Fibroblast of lung (primary cell): Measurements from ENCODE around the gene LUC7L3.

Source experiments
- EZH2 ChIP-seq: IDR thresholded peaks from 2 replicates; pipeline ENCODE4 v1.5.1; 2012; ENCODE audit warnings: low read length, control low read depth, mild to moderate bottlenecking; ENCODE audit errors: missing control alignments
- TF ChIP-seq, protein P1 (sequence below), 2 donors: IDR thresholded peaks in 1 of 2; conservative IDR thresholded peaks in 1 of 2; 1 replicate in 1 of 2; 2 replicates in 1 of 2; pipeline ENCODE4 v1.5.1; 2011 to 2012; ENCODE audit warnings: low read length in 2 of 2, control low read depth in 1 of 2, inconsistent platforms in 1 of 2, low read depth in 1 of 2, mild to moderate bottlenecking in 1 of 2

DNA sequence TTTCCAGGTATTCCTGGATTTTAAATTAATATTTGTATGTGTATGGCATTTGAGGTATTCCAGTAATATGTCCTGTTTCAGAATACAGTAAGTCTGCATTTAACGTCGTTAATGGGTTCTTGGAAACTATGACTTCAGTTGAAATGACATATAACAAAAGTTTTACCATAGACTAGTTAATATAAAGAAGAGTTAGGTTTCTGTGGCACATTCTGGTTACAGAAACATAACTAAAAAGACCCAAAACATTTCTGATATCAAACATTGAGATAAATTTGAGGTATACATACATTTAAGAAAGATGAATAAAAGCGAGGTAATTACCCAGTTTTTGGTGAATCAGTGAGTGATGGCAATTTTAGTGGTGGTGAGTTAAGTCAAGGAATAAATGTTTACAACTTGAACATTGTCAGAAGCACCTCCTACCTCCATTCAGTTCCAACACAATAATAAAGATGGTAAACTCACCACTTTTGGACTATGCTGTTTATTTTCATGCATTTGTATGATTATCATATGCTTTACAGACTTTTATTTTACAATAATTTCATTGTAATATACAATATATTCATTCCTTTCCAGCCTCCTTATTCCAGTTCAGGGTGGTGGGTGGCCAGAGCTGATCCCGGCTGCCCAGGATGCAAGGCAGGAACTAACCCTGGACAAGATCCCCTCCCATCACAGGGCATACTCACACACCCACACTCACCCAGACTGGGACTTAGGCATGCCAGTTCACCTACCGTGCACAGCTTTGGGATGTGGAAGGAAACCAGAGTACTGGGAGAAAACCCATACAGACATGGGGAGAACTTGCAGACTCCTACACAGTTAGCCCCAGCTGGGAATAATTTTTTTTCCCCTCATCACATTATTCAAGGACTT is 9.7 kb downstream of the LUC7L3 start:
- TF ChIP-seq, protein P1, sequence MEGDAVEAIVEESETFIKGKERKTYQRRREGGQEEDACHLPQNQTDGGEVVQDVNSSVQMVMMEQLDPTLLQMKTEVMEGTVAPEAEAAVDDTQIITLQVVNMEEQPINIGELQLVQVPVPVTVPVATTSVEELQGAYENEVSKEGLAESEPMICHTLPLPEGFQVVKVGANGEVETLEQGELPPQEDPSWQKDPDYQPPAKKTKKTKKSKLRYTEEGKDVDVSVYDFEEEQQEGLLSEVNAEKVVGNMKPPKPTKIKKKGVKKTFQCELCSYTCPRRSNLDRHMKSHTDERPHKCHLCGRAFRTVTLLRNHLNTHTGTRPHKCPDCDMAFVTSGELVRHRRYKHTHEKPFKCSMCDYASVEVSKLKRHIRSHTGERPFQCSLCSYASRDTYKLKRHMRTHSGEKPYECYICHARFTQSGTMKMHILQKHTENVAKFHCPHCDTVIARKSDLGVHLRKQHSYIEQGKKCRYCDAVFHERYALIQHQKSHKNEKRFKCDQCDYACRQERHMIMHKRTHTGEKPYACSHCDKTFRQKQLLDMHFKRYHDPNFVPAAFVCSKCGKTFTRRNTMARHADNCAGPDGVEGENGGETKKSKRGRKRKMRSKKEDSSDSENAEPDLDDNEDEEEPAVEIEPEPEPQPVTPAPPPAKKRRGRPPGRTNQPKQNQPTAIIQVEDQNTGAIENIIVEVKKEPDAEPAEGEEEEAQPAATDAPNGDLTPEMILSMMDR (conservative IDR thresholded peaks at IDR 0.05 in 1 of 2, IDR thresholded peaks at IDR 0.05 in 1 of 2; ENCODE audit: low read depth in 1 of 2, low read length in 2 of 2) = no peak
- TF ChIP-seq EZH2 = no peak
